Frontal cortex (tissue), 1 donor: Measurements from ENCODE around the gene DPP4. TPM values are rescaled to one million over a fixed set of nuclear protein-coding genes. Genes with fewer than 3 reads are reported as not detected.

Experiments used
- small RNA-seq: library from RNA; depleted of rRNA; stranded (forward); fragments of <200 nt; gene quantifications from one replicate; pipeline ENCODE3, GENCODE V24; 2014
- total RNA-seq: library from RNA; depleted of rRNA; stranded (reverse); fragments of >200 nt; gene quantifications from one replicate; pipeline ENCODE4 v1.2.3, GENCODE V29; 2014

The DPP4 gene
- total RNA-seq, 1 donor from 2014 or later = 8.6 TPM

Small RNAs within 50 kb of the gene (small RNA-seq; reads per million reads assigned to genes)
- gene TIMM8AP1 = not detected

Other genes with a start within 250 kb of the DPP4 start
- gene GCG, start 78.0 kb upstream of the DPP4 start, total RNA-seq = 0.41 TPM
- 2.4 TPM for gene FAP, start 169.2 kb upstream of the DPP4 start, total RNA-seq
- gene IFIH1, start 244.5 kb upstream of the DPP4 start, total RNA-seq = 2.0 TPM